HG02588 (cell line): Measurements from ENCODE around the gene AGAP1.

ENCODE experiments used
- ATAC-seq: cut with Tn5 transposase; IDR thresholded peaks from one replicate; pipeline ENCODE4 v1.9.1; 2021; ENCODE audit warnings: mild to moderate bottlenecking, moderate library complexity; ENCODE audit not compliant: unreplicated experiment

AGAP1 gene

DNA sequence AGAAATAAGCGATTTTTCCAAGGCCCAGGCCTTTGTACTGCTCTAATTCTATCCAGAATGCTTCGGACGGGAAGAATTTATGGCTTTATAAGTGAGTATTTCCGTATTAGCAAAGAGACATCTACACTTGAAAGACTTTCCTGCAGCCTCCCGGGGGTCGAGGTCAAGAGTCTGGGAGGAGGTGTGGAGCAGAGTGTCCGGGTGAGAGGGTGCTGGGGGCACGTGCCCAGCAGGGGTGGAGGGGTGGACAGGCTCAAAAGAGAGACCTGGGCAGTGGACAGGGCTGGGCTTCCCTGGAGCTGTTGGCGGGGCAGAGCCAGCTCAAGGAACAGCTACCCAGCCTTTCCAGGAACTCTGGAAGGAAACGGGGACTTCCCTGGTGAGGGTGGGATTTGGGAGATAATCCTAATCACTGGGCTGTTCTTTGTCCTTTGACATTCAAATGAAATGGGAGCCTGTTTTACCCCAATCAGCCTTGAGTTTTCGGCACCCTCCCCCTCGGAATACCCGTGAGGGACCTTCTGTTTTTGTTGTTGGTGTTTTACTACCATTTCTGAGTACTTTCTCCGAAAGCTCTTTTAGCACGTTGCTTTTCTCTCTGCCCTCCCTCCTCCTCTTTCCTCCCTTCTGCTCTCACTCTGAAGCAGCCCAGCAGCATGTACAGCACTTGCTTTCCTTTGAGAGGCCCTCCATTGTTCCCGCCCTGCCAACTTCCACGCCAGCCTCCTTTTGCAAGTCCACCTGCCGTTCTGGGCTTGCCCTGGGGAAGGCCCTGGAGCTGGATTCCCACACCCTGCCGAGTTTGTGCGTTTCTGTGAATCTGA, 164.7 kb downstream of the AGAP1 start:
- no peak for ATAC-seq

DNA sequence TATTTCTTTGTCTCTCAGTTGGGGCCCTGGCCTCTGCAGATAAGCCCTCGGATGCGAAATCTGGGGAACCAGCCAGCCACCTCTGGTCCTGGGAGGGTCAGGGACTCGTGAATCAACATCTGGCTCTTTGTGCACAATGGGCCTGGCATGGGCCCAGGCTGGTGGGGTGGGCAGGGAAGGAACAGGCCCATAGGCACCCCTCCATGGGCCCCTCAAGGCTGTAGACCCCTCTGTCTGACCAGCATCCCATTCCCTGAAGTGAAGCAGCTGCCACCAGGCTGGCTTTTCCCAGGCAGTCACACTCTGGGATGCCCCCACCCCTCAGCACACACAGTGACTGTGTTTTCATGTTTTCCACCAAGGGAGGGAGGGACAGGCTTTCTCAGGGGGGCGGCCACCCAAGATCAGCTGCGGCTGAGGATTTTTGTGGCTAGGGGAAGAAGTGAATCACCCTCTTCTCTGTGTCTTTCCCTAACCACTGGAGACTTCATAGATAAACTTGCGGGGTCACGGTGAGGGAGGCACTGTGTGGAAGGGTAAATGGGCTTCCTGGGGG, 166.0 kb downstream of the AGAP1 start:
- no peak for ATAC-seq

DNA sequence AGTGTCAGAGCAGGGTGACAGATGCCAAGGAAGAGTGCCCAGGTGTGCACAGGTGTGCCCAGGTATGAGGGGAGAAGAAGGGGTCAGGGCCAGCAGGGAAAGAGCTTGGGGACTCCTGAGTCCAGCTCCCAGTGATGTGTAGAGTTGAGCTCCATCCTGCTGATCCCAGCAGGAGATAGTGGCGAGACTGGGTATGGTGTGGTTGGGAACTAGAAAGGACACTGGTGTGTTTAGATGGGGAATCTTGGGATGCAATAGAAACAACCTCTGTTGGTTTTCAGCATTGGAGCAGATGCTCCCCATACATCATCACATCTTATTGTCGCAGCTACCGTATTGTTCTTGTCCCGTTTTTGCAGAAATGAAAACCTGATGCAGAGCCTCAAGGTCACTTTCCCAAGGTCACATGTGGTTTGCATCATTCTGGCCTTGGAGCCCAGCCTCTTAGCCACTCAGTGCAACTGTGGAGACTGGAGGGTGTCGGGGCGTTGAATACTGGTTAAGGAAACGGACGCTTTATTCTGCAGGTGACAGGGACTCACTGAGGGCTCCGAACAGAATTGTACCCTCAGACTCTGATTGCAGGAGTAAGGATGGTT, 166.7 kb downstream of the AGAP1 start:
- no peak for ATAC-seq

DNA sequence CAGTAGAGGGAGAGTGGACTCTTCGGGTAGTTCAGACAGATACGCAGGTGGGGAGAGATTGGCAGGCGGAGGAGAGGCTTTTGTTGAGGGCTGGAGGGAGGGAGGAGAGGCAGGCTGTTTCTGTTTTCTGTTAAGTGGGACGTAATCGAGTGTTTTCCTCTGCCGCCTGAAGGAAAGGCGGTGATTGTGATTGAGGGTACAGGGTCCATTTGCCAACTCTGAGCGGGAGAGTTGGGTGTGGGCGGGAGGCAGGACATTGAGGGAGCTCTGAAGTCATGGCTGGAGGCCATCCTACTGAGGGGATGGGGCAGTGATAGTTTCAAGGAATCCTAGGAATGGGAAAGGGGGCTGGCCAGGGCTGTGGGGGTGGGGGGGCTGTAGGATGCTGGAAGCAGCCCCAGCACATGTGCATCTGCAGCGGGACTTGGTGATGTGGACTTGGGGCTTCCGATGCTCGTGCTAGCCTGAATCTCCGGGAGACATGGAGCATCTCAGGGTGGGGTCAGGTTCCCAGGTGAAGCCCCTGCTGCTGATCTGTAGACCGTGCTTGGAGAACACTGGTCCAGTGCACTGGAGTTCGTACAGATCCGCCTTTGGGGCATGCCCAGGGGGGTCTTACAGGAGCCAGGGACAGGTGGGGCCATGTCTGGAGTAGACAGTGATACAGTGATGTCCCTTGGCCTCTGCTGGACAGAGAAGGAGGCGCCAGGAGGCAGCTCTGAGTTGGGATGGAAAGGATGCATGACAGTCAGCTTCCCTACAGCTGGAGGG, 167.5 kb downstream of the AGAP1 start:
- no peak for ATAC-seq

DNA sequence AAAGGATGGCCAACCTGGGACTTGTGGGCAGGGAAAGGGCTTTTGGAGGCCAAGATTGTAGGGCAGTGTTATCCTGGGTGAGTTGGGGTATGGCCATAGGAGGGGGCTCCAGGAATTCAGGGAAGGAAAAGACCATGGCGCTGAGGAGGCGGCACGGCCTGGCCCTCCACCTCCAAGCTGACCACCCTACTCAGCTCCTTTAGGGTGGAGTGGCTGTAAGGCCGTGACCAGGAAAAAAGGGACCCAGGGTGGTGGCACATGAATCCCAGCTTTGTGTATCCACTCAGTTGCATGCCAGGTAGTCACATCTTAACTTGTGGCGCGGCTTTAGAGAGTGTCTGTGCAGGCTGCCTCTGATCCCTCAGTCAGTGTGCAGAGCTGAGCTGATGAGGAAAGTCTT, 168.1 kb downstream of the AGAP1 start:
- ATAC-seq, result no peak

DNA sequence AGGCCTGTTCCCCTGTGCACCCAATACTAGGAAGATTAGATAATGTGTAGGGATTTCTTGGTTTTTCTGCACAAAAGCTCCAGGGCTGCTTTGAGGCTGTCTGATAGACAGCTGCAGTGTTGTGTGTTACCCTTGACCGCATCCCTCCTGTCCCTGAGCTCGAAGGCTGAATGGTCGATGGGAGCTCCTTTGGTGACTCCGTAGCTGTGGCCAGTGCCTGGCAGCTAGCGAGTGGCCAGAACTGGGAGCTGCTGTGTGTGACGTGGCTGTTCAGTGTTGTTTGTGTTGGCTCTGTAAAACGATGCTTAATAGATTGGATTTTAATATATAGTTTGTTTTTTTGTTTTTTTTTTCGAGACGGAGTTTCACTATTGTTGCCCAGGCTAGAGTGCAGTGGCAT, 170.0 kb downstream of the AGAP1 start:
- ATAC-seq, result no peak

DNA sequence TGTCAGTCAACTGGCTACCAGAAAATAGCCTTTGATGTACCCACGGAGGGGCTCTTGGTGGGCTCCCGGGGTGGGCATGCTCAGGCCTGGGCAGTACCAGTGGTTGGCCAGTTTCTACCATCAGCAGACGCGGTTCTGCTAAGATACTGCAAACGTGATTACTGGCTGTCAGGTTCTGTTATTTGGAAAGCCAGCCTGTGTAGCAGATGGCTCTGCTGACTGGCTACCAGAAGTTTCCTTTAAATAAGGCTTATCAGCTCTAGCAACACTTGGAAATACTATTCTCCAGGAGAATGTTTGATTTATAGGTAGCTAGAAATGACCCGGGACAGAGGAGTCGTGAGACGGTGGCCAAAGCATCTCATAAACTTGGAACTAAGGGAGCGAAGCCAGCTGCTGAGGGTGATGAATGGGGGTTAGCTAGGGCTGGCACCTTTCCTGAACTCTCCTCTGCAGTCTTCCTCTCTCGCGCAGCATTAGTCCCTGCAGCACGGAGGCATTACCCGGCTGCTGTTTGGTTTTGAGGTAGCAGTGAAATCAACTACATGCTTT, 171.9 kb downstream of the AGAP1 start:
- ATAC-seq, result no peak

DNA sequence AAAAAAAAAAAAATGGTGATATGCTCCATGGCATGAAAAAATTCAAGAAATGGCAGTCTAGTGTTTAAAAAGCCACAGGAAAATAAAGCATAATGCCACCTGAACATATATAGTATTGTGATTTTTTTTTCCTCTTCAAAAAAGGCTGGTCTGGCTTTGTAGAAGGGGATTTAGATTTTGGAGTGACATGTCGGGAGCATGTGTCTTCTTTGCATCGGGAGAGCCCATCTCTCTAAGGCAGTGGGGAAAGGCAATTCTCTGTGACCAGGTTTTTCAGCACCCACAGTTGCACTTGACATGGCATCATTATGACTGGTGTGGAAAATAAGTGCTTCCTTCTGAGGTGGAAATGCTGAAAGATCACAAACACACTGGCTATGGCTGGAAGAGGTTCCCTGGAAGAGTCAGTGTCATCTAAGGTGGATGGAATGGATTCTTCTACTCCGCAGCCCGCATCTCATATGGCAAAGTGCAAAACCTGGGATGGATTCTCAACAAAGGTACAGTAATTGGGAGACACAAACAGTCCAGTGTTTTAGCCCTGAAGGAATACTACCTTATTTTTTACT, 172.5 kb downstream of the AGAP1 start:
- ATAC-seq, result no peak

DNA sequence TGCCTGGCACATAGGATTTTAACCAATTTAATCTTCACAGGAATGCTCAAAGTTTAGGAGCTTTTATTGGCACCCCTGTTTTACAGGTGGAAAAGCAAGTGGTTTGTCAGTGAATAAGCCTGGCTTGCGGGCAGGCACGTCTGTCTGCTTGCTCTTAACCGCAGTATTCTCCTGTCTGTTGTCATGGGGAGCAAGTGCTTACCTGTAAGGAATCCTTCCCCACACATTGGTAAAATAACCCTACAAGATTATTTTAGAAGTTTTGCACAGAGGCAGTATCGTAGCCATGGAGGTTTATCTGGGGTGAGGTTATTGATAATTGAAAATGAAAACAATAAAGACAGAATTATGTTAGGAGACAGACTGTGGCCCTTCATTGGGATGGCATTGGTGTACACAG, 174.9 kb downstream of the AGAP1 start:
- no peak for ATAC-seq

DNA sequence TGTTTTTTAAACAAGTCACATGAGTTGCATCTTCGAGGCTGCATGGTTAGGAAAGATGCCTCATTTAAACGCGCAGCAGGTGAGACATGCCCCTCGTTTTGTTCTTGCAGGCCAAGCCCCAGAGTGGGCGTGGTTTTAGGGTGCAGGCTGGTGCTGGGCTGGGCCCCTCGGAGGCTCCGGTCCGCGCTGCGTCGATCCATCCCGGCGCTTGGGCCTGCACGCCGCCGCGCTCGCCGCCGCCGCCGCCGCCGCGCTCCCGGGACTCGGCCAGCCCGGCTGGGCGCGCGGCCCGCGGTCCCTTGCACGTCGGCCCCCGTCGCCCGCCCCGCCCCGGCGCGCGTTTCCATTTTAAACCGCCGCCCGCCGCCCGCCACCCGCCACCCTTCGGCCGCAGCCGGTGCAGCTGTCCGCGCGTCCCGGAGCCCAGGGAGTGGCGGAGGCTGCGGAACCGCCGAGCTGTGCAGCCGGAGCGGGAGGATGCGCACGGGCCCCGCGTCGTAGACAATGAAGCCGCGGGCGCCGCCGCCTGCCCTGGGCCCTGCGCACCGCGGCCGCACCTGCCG, 175.5 kb downstream of the AGAP1 start:
- no peak for ATAC-seq

DNA sequence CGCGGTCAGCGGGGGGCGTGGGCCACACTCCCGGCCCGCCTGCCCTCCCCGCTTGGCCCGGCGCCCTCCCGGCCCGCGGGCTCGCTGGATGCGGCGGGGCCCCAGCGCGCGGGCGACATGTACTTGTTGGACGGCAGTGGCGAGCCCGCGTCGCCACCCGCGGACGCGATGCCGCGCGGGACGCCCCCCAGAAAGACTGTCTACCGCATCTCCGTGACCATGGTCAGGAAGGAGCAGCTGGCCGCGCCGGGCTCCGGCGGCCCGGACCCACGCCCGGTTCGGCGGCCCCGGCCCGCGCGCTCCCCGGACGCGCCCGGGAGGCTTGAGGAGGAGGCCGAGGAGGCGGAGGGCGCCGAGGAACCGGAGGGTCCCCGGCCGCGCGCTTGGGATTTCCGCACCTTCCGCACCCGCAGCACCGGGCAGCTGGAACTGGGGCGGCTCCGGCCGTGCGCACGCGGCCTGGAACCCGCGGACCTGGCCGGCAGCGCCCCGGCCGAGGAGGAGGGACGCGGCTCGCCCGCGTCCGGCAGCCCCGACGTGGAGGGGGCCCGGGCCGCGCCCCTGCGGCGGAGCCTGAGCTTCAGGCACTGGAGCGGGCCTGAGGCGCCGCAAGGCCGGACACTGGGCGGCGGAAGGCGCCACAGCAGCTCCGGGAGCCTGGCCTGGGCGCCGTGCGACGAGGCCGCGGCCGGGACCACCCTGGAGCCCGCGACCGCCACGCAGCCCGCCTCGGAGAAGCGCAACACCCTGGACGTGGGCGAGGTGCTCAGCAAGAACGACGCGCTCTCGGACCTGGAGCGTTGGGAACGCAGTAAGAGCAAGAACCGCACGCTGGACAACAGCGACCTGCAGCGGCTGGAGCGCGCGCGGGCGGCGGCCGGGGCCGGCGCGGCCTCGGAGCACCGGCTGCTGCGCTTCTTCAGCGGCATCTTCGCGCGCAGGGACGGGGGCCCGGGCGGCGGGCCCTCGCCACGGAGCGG, 176.4 kb downstream of the AGAP1 start:
- no peak for ATAC-seq

DNA sequence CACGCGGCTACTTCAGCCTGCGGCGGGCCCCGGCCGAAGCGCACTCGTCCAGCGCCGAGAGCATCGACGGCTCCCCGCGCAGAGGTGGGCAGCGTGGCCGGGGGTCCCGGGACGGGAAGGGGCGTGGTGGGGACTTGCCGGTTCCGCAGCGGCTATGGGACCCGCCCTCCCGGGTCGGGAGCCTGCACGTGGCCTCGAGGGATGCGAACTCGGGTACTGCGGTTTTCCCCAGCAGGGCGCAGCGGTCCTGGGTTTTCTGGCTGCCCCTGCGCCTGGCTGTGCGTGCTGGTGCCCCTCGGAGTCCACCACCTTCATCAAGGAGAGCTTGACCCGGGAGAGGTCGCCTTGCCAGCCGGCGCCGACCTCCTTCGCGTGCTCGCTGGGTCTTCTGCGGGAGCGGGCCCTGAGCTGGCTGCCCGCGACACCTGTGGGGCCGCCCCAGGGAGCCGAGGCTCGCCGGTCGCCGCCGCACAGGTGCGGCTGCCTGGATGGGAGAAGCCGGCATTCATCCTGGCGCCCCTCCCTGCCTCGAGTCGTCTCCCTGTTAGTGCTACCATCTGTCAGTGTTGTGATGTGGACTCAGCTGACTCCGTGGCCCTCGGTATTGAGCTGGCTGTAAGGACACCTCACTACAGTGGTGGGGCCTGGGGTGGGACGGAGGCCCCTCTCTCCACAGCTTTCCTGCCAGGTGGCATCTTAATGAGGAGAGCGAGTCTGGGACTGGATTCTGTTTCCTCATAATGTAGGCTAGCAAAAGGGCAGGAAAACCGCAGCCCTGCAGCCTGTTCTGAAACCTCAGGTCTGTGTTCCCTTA, 177.3 kb downstream of the AGAP1 start:
- ATAC-seq, result no peak

DNA sequence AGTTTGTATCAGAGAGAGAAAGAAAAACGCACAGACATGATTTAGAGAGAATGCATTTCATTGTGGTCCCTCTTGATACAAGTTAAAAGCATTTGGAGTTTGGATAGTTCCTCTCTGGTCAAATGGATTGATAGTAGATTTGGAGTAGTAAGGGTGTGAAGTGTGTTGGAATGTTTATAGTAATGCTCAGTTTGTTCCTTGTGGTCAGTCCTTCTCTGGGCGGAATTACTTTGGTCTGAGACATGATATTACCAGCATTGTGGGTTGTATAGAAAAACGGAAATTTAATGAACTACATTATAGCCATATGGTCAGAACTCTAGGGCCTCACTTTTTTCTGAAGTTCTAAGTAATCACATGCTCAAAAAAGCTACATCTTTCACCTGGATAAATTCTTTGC, 178.9 kb downstream of the AGAP1 start:
- no peak for ATAC-seq

DNA sequence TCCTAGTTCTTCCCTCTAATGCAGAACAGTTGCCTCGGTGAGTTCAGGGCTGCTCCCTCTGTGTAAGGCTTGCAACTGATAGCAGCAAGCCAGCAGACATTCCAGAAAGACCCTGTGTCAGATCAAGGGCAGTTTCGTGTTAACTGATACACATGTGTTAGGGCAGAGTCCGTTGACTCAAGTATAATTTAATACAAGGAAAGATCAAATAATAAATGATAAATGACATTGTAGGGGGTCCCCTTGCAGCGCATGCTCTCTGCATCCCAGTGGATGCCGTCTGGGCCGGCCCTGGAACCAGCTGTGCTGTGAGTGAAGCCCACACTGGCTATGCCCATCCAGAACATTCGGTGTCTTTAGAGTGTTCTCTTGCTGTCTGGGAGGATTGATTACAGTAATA, 180.3 kb downstream of the AGAP1 start:
- no peak for ATAC-seq

DNA sequence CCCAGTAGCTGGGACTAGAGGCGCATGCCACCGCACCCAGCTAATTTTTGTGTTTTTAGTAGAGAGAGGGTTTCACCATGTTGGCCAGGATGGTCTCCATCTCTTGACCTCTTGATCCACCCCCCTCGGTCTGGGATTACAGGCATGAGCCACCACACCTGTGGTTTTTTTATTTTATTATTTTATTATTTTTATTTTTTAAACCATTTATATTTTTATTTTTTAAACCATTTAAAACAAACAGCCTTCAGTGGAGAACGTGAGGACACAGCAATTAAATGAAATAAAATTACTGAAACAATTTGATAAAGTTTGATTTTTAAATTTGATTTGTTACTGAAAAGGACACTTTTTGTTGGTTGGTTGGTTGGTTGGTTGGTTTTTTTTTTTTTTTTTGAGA, 181.0 kb downstream of the AGAP1 start:
- no peak for ATAC-seq

DNA sequence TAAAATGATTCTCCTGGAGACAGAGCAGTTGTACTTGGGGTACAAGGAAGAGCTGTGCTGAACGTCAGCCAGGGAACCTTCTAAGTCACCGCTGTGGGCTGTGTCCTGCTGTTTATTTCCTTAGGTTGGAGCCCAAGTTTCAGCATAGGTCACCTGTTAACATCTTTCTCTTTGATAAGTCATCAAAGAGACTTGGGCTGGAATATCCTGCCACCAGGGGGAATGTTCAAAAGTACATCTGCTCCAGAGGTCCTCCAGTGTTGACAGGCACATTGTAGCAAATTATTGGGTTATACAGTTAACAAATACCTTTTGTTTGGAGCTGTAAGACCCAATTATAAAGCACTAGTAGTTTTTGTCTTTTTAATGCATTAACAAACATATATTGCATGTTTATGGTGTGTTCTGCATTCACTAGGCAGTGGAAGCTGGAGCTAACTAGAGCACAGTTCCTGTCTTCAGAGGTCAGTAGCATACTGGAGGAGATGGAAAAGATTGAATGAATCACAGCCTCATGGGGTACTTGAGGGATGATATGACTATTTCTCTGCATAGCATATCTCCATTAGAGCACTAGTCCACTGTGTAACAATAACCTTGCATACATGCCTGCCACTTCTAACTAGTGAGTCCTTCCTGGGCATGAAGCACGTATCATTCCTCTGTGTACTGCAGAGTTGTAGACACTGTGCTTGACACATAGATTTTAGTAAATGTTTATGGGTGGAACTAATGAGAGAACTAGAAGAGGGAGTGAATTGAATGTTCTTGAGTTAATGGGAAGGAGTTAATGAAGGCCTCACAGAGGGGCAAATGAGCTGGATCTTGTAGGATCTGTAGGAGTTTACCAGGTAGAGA, 182.1 kb downstream of the AGAP1 start:
- ATAC-seq, result no peak

DNA sequence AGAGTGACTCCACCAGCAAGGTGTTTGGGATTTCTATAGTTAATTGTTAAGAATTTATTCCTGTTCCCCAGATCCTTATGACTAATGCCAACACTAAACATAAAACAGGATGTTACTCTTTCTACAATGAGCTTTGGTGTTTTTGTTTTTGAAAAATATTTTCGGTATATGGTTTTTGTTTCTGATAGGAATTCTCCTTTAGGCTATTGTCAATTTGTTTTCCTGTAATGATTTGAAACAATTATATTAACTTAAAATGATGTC, 182.6 kb downstream of the AGAP1 start:
- no peak for ATAC-seq

DNA sequence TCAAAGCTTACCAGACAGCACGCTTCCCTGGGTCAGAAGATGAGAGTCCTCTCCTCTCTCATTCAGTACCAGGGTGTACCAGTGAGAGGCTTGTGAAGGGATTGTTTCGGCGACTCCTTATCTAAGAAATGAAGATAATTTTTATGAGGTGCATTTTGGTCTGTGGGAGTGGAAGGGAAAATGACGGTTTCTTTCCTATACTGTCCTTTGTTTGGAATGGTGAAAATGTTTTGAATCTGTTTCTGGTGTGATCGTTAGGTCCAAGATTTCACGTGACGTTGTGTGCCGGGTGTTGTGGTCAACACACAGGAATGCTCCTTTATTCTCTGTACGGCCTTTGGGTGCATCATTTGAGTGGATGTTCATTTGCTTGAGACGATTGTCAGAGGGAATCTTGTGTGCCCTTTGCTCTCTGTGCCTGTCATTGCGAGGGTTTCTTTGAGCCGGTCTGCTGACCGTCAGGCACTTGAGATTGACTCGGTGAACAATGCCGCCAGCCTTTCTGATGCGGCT, 183.5 kb downstream of the AGAP1 start:
- ATAC-seq, result no peak
